Liver (tissue), 9 donors: ENCODE results near the gene TRAF7. TPM values are rescaled to one million over a fixed set of nuclear protein-coding genes. Genes with fewer than 3 reads are reported as not detected.

Experiments
- DNase-seq: peaks from one replicate; pipeline ENCODE4 v3.0.0-alpha.2; 2017; ENCODE audit warnings: low spot score
- H3K27ac ChIP-seq, 2 donors: one replicate each; pipeline ENCODE4 v1.7.0; 2013; ENCODE audit warnings: inconsistent platforms in 2 of 2, low read length in 2 of 2, control low read depth in 1 of 2, low read depth in 1 of 2, mild to moderate bottlenecking in 1 of 2
- H3K27me3 ChIP-seq, 4 donors: one replicate each; pipeline versions ENCODE4 v1.6.1 to v1.7.0; 2013; ENCODE audit warnings: low read length in 3 of 4, inconsistent platforms in 1 of 4, mild to moderate bottlenecking in 1 of 4, moderate library complexity in 1 of 4; ENCODE audit not compliant: control insufficient read depth in 4 of 4, insufficient read depth in 4 of 4
- H3K36me3 ChIP-seq, 4 donors: one replicate each; pipeline versions ENCODE4 v1.6.1 to v1.7.0; 2013; ENCODE audit warnings: low read length in 3 of 4, mild to moderate bottlenecking in 3 of 4, low read depth in 1 of 4, moderate library complexity in 1 of 4; ENCODE audit not compliant: control insufficient read depth in 4 of 4, insufficient read depth in 3 of 4
- H3K4me1 ChIP-seq, 4 donors: one replicate each; pipeline versions ENCODE4 v1.6.1 to v1.7.0; 2013; ENCODE audit warnings: low read length in 3 of 4, mild to moderate bottlenecking in 3 of 4, moderate library complexity in 1 of 4; ENCODE audit not compliant: control insufficient read depth in 4 of 4, insufficient read depth in 4 of 4
- H3K4me3 ChIP-seq, 3 donors: one replicate each; pipeline versions ENCODE4 v1.6.1 to v1.7.0; 2013; ENCODE audit warnings: low read length in 3 of 3, control low read depth in 1 of 3, low read depth in 1 of 3, mild to moderate bottlenecking in 1 of 3
- H3K9ac ChIP-seq, 2 donors: one replicate each; pipeline ENCODE4 v1.7.0; 2013; ENCODE audit warnings: low read length in 2 of 2, mild to moderate bottlenecking in 2 of 2, moderate library complexity in 2 of 2, control low read depth in 1 of 2, low read depth in 1 of 2
- H3K9me3 ChIP-seq, 4 donors: one replicate each; pipeline versions ENCODE4 v1.6.1 to v1.7.0; 2013; ENCODE audit warnings: low read length in 3 of 4; ENCODE audit not compliant: control insufficient read depth in 4 of 4
- EGR1 ChIP-seq, 2 donors: IDR thresholded peaks; 2 replicates each; pipeline ENCODE4 v1.6.1; 2016 to 2018; ENCODE audit warnings: antibody characterized with exemption in 2 of 2, low read depth in 2 of 2
- FOXA1 ChIP-seq: IDR thresholded peaks from 2 replicates; pipeline ENCODE4 v1.6.1; 2016; ENCODE audit warnings: antibody characterized with exemption
- FOXA2 ChIP-seq: IDR thresholded peaks from 2 replicates; pipeline ENCODE4 v1.6.1; 2016; ENCODE audit warnings: antibody characterized with exemption
- GABPA ChIP-seq, 2 donors: IDR thresholded peaks in 1 of 2; conservative IDR thresholded peaks in 1 of 2; 2 replicates each; pipeline ENCODE4 v1.6.1; 2016; ENCODE audit warnings: antibody characterized with exemption in 2 of 2, mild to moderate bottlenecking in 1 of 2, moderate library complexity in 1 of 2
- HNF4A ChIP-seq, 2 donors: conservative IDR thresholded peaks; 2 replicates each; pipeline ENCODE4 v1.6.1; 2016; ENCODE audit warnings: antibody characterized with exemption in 2 of 2, mild to moderate bottlenecking in 2 of 2
- HNF4G ChIP-seq: IDR thresholded peaks from 2 replicates; pipeline ENCODE4 v1.6.1; 2016; ENCODE audit warnings: antibody characterized with exemption
- JUND ChIP-seq, 2 donors: IDR thresholded peaks; 2 replicates each; pipeline ENCODE4 v1.6.1; 2016; ENCODE audit warnings: antibody characterized with exemption in 2 of 2
- NR2F2 ChIP-seq: IDR thresholded peaks from 2 replicates; pipeline ENCODE4 v1.6.1; 2016; ENCODE audit warnings: antibody characterized with exemption
- RAD21 ChIP-seq, 2 donors: IDR thresholded peaks; 2 replicates each; pipeline ENCODE4 v1.6.1; 2016; ENCODE audit warnings: antibody characterized with exemption in 2 of 2, mild to moderate bottlenecking in 2 of 2
- RXRA ChIP-seq, 2 donors: IDR thresholded peaks; 2 replicates each; pipeline ENCODE4 v1.6.1; 2017 to 2018; ENCODE audit warnings: antibody characterized with exemption in 2 of 2, mild to moderate bottlenecking in 1 of 2
- SP1 ChIP-seq: IDR thresholded peaks from 2 replicates; pipeline ENCODE4 v1.6.1; 2018; ENCODE audit warnings: antibody characterized with exemption, mild to moderate bottlenecking
- TAF1 ChIP-seq: conservative IDR thresholded peaks from 2 replicates; pipeline ENCODE4 v1.6.1; 2016; ENCODE audit warnings: antibody characterized with exemption, mild to moderate bottlenecking
- YY1 ChIP-seq: IDR thresholded peaks from 2 replicates; pipeline ENCODE4 v1.6.1; 2016; ENCODE audit warnings: antibody characterized with exemption, mild to moderate bottlenecking
- WGBS: extraction: QIAGEN DNeasy Blood & Tissue Kit; methylation state at CpG from one replicate; pipeline ENCODE4 v1.1.7; 2013; 5-methylcytosine and 5-hydroxymethylcytosine counted together
- polyA plus RNA-seq, 2 donors: library from polyadenylated mRNA; stranded (reverse) in 1 of 2; unstranded in 1 of 2; fragments of 200-250 nt in 1 of 2; fragments of >200 nt in 1 of 2; fragmentation: Nextera tagmentation in 1 of 2; extraction: Ambion mirVana in 1 of 2; gene quantifications; one replicate each; pipeline versions ENCODE4 v1.2.1 to v1.2.3, GENCODE V29; 2013 to 2015
- total RNA-seq, 2 donors: library from RNA; depleted of rRNA; stranded (reverse); fragments of >200 nt; gene quantifications; one replicate each; pipeline ENCODE4 v1.2.3, GENCODE V29; 2014
- TF ChIP-seq, protein P1 (sequence below): fragments of 150-350 bp; IDR thresholded peaks from 2 replicates; pipeline ENCODE4 v1.5.1; 2017; ENCODE audit warnings: improper control_type of control experiment, low read depth, low read length; ENCODE audit not compliant: missing input control
- TF ChIP-seq, protein P2 (sequence below): IDR thresholded peaks from 2 replicates; pipeline ENCODE4 v1.6.1; 2016; ENCODE audit warnings: antibody characterized with exemption, mild to moderate bottlenecking
- TF ChIP-seq, protein P3 (sequence below): IDR thresholded peaks from 2 replicates; pipeline ENCODE4 v1.6.1; 2016; ENCODE audit warnings: antibody characterized with exemption
- TF ChIP-seq, protein P4 (sequence below): IDR thresholded peaks from 2 replicates; pipeline ENCODE4 v1.6.1; 2016; ENCODE audit warnings: antibody characterized with exemption
- TF ChIP-seq, protein P5 (sequence below): IDR thresholded peaks from 2 replicates; pipeline ENCODE4 v1.6.1; 2016; ENCODE audit warnings: antibody characterized with exemption
- donor health status: healthy.
- donor health status: healthy.
- donor health status: healthy.
- donor health status: healthy.
- donor health status: healthy.

TRAF7 gene
- total and polyA plus RNA-seq, 4 donors, result 14.7 to 36.6 (median 34.0) TPM

DNA sequence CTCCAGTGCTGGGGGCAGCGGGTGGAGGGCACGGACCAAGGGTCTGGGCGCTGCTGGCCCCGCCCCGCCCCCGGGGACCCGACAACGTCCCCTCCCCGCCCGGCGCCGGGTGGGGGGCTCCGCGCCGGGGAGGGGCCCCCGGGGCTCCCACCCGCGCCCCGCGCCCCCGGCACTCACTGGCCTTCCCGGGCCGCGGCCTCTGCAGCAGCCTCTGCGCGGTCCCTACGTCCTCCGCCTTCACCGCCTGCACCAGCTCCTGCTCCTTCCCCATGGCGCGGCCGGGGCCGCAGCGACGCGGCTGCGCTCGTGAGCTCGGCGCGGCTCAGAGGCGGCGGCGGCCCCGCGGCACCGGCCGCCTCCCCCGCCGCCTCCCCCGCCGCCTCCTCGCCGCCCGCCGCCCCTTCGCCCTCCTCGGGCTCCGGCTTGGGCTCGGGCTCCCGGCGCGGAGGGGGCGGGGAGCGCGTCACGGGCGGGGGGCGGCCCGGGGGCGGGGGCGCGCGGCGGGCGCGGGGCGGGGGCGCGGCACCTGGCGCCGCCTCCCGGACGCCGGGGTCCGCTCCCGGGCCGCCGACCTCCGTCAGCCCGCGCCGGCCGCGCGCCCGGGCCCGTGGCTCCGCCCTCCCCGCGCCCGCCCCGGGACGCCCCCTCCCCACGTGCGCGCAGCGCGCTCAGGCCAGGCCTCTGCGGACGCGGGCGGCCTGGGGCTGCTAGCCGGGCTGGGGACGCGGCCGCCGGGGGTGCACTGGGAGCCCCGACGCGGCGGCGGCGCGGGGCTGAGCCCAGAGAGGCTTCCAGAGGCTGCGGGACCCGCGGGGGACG lies 40.8 kb downstream of the TRAF7 start, which contains the start of gene CASKIN1:
CASKIN1 (minus strand) TSS at position 444 of the 819 bp plus-strand sequence; CDS start at position 271, 173 bp downstream.
- H3K36me3 ChIP-seq, result no peaks in the 10 kb centered on the region
- H3K27ac ChIP-seq, result no peak within 1 kb of the TSS
- no peak for DNase-seq
- peaks cover 0 to 2% (median 0%) of the 10 kb centered on the region in 4 donors for H3K27me3 ChIP-seq
- peaks cover 2 to 11% (median 4%) of the 10 kb centered on the region in 4 donors for H3K4me1 ChIP-seq
- 1% methylated on average over 114 of the region's 129 CpGs for WGBS
- no peaks in the 10 kb centered on the region for H3K9me3 ChIP-seq
- peak within 1 kb of the TSS in 1 of 3 donors; percentile 56 for H3K4me3 ChIP-seq
- TF ChIP-seq SP1, result no peak
- TF ChIP-seq FOXA1, result no peak
- no peak for TF ChIP-seq RAD21 (IDR thresholded peaks at IDR 0.05)
- no peak for TF ChIP-seq GABPA (IDR thresholded peaks at IDR 0.05 in 1 of 2, conservative IDR thresholded peaks at IDR 0.05 in 1 of 2)
- H3K9ac ChIP-seq, result no peak within 1 kb of the TSS

DNA sequence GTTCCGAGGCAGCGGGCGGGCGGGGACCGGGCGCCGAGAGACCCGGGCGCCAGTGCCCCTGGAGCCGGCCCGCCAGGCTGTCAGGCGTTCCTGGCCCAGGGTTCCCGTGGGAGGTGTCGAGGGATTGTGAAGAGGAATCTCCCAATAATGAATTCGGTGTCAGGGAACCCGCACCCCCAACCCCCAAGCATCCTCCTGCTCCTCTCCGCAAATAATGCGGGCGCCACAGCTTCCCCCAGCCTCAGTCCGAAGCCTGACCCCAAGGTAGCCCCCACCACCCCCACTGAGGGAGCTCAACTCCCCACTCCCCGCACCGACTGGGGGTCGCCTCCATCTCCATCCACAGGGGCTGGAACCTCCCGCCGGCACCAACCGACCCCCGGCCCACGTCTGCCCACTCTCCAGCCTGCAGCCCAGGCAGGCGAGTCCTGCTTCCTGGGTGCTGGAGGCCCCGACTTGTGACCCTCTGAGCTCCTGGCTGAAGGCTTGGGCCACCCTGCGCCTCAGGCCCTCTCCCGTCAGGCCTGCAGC lies 41.5 kb downstream of the TRAF7 start:
- TF ChIP-seq RXRA (IDR thresholded peaks at IDR 0.05) (no peak), SP1 (no peak), FOXA2 (no peak), NR2F2 (no peak), FOXA1 (no peak), TAF1 (no peak), RAD21 (IDR thresholded peaks at IDR 0.05) (no peak), GABPA (IDR thresholded peaks at IDR 0.05 in 1 of 2, conservative IDR thresholded peaks at IDR 0.05 in 1 of 2) (no peak), HNF4G (no peak), HNF4A (conservative IDR thresholded peaks at IDR 0.05) (no peak), YY1 (no peak), EGR1 (IDR thresholded peaks at IDR 0.05; ENCODE audit: low read depth in 2 of 2) (no peak), JUND (IDR thresholded peaks at IDR 0.05) (no peak)
- TF ChIP-seq, protein P1, sequence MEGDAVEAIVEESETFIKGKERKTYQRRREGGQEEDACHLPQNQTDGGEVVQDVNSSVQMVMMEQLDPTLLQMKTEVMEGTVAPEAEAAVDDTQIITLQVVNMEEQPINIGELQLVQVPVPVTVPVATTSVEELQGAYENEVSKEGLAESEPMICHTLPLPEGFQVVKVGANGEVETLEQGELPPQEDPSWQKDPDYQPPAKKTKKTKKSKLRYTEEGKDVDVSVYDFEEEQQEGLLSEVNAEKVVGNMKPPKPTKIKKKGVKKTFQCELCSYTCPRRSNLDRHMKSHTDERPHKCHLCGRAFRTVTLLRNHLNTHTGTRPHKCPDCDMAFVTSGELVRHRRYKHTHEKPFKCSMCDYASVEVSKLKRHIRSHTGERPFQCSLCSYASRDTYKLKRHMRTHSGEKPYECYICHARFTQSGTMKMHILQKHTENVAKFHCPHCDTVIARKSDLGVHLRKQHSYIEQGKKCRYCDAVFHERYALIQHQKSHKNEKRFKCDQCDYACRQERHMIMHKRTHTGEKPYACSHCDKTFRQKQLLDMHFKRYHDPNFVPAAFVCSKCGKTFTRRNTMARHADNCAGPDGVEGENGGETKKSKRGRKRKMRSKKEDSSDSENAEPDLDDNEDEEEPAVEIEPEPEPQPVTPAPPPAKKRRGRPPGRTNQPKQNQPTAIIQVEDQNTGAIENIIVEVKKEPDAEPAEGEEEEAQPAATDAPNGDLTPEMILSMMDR, result no peak
- TF ChIP-seq, protein P2, sequence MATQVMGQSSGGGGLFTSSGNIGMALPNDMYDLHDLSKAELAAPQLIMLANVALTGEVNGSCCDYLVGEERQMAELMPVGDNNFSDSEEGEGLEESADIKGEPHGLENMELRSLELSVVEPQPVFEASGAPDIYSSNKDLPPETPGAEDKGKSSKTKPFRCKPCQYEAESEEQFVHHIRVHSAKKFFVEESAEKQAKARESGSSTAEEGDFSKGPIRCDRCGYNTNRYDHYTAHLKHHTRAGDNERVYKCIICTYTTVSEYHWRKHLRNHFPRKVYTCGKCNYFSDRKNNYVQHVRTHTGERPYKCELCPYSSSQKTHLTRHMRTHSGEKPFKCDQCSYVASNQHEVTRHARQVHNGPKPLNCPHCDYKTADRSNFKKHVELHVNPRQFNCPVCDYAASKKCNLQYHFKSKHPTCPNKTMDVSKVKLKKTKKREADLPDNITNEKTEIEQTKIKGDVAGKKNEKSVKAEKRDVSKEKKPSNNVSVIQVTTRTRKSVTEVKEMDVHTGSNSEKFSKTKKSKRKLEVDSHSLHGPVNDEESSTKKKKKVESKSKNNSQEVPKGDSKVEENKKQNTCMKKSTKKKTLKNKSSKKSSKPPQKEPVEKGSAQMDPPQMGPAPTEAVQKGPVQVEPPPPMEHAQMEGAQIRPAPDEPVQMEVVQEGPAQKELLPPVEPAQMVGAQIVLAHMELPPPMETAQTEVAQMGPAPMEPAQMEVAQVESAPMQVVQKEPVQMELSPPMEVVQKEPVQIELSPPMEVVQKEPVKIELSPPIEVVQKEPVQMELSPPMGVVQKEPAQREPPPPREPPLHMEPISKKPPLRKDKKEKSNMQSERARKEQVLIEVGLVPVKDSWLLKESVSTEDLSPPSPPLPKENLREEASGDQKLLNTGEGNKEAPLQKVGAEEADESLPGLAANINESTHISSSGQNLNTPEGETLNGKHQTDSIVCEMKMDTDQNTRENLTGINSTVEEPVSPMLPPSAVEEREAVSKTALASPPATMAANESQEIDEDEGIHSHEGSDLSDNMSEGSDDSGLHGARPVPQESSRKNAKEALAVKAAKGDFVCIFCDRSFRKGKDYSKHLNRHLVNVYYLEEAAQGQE, result no peak
- TF ChIP-seq, protein P3, sequence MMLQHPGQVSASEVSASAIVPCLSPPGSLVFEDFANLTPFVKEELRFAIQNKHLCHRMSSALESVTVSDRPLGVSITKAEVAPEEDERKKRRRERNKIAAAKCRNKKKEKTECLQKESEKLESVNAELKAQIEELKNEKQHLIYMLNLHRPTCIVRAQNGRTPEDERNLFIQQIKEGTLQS, result no peak
- TF ChIP-seq, protein P4, sequence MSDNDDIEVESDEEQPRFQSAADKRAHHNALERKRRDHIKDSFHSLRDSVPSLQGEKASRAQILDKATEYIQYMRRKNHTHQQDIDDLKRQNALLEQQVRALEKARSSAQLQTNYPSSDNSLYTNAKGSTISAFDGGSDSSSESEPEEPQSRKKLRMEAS, result no peak
- TF ChIP-seq, protein P5, sequence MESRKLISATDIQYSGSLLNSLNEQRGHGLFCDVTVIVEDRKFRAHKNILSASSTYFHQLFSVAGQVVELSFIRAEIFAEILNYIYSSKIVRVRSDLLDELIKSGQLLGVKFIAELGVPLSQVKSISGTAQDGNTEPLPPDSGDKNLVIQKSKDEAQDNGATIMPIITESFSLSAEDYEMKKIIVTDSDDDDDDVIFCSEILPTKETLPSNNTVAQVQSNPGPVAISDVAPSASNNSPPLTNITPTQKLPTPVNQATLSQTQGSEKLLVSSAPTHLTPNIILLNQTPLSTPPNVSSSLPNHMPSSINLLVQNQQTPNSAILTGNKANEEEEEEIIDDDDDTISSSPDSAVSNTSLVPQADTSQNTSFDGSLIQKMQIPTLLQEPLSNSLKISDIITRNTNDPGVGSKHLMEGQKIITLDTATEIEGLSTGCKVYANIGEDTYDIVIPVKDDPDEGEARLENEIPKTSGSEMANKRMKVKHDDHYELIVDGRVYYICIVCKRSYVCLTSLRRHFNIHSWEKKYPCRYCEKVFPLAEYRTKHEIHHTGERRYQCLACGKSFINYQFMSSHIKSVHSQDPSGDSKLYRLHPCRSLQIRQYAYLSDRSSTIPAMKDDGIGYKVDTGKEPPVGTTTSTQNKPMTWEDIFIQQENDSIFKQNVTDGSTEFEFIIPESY, result no peak
- WGBS, result 35% methylated on average over 32 of the region's 32 CpGs

More for the DNA sequence above, 41.5 kb downstream of the TRAF7 start:
- Histone ChIP-seq H3K9me3 (no peaks in the 10 kb centered on the region), H3K27me3 (peaks cover 0 to 2% (median 0%) of the 10 kb centered on the region in 4 donors), H3K9ac (no peak overlapping the region), H3K4me3 (peak overlapping the region in 1 of 3 donors; percentile 56), H3K27ac (no peak overlapping the region), H3K4me1 (peaks cover 2 to 11% (median 4%) of the 10 kb centered on the region in 4 donors), H3K36me3 (no peaks in the 10 kb centered on the region)
- no peak for DNase-seq
